Measurements from ENCODE around the gene PGLYRP3.

The PGLYRP3 gene

GRCh38 chr1:153259387-153259786 is 53.4 kb downstream of the PGLYRP3 start, which contains the start of gene LORICRIN:
TSS of gene LORICRIN (plus strand) at chr1:153259687. CDS start at chr1:153260950, 1,263 bp downstream.
- no peak for DNase-seq

GRCh38 chr1:153253693-153254092 is 59.1 kb downstream of the PGLYRP3 start:
- DNase-seq, result no peak

GRCh38 chr1:153253076-153253475 is 59.7 kb downstream of the PGLYRP3 start:
- DNase-seq, result no peak

GRCh38 chr1:153251988-153252387 is 60.8 kb downstream of the PGLYRP3 start:
- no peak for DNase-seq

GRCh38 chr1:153251562-153251961 is 61.2 kb downstream of the PGLYRP3 start:
- no peak for DNase-seq

GRCh38 chr1:153251087-153251486 is 61.7 kb downstream of the PGLYRP3 start:
- DNase-seq, result no peak

- DNase-seq, result no peak
Measured at GRCh38 chr1:153250166-153250565, 62.6 kb downstream of the PGLYRP3 start.

GRCh38 chr1:153248176-153248879 is 64.4 kb downstream of the PGLYRP3 start:
- no peak for DNase-seq

Data from effector CD4-positive, alpha-beta T cell (primary cell).